Chondrocyte (in vitro differentiated cells): ENCODE measurements around the gene KLHL33. TPM values are rescaled to one million over a fixed set of nuclear protein-coding genes. Genes with fewer than 3 reads are reported as not detected.

ENCODE experiments used
- DNase-seq: peaks from one replicate; pipeline ENCODE4 v3.0.0; 2021; ENCODE audit warnings: mixed read lengths, low spot score
- H3K27ac Mint-ChIP-seq: one replicate; pipeline ENCODE4 v1.8.0; 2021; ENCODE audit warnings: mild to moderate bottlenecking, moderate library complexity, mixed read lengths; ENCODE audit not compliant: unreplicated experiment
- H3K27me3 Mint-ChIP-seq: 2 replicates; pipeline ENCODE4 v1.8.0; 2021; ENCODE audit warnings: low read depth, mixed read lengths
- H3K36me3 Mint-ChIP-seq: 2 replicates; pipeline ENCODE4 v1.8.0; 2021; ENCODE audit warnings: low read depth, mixed read lengths
- H3K4me1 Mint-ChIP-seq: 2 replicates; pipeline ENCODE4 v1.8.0; 2021; ENCODE audit warnings: low read depth, mild to moderate bottlenecking, mixed read lengths
- H3K4me3 Mint-ChIP-seq: one replicate; pipeline ENCODE4 v1.8.0; 2021; ENCODE audit warnings: mild to moderate bottlenecking, moderate library complexity, mixed read lengths; ENCODE audit not compliant: unreplicated experiment
- H3K9me3 Mint-ChIP-seq: 2 replicates; pipeline ENCODE4 v1.8.0; 2021; ENCODE audit warnings: low read depth, mixed read lengths
- total RNA-seq: library from RNA; stranded (reverse); gene quantifications from 3 replicates; pipeline ENCODE4 v1.2.1, GENCODE V29; 2021
- TF ChIP-seq, protein P1 (sequence below): fragments of 200-600 bp; sonication (generic); IDR thresholded peaks from 2 replicates; pipeline ENCODE4 v1.5.0; 2021; ENCODE audit warnings: antibody characterized with exemption, mild to moderate bottlenecking, moderate library complexity

The KLHL33 gene
- total RNA-seq, 1 donor from 2014 or later, result not detected

DNA sequence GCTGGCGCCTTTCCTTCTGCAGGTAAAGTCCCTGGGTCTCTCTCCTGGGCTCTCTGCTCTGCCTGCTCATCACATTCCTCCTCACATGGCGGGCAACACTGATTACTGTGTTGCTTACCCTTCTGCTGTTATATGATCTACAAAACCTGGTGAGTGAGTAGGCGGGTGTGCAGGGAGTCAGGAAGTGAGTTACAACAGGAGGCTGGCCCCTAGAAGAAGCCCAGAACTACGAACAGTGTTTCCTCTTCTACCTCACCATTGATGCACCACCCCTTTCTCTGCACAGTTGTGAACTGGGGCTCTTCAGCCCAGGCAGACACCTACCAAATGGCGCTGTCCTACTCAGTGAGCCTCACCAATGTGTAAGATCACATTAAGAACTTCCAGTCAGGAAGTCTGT, 4.9 kb upstream of the KLHL33 start:
- H3K36me3 Mint-ChIP-seq, result no peaks in the 10 kb centered on the region
- TF ChIP-seq, protein P1, sequence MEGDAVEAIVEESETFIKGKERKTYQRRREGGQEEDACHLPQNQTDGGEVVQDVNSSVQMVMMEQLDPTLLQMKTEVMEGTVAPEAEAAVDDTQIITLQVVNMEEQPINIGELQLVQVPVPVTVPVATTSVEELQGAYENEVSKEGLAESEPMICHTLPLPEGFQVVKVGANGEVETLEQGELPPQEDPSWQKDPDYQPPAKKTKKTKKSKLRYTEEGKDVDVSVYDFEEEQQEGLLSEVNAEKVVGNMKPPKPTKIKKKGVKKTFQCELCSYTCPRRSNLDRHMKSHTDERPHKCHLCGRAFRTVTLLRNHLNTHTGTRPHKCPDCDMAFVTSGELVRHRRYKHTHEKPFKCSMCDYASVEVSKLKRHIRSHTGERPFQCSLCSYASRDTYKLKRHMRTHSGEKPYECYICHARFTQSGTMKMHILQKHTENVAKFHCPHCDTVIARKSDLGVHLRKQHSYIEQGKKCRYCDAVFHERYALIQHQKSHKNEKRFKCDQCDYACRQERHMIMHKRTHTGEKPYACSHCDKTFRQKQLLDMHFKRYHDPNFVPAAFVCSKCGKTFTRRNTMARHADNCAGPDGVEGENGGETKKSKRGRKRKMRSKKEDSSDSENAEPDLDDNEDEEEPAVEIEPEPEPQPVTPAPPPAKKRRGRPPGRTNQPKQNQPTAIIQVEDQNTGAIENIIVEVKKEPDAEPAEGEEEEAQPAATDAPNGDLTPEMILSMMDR, result no peak
- no peaks in the 10 kb centered on the region for H3K9me3 Mint-ChIP-seq
- H3K4me3 Mint-ChIP-seq, result no peak overlapping the region
- DNase-seq, result no peak
- no peak overlapping the region for H3K27ac Mint-ChIP-seq
- H3K27me3 Mint-ChIP-seq, result peaks cover 2% of the 10 kb centered on the region
- peaks cover 10% of the 10 kb centered on the region for H3K4me1 Mint-ChIP-seq

DNA sequence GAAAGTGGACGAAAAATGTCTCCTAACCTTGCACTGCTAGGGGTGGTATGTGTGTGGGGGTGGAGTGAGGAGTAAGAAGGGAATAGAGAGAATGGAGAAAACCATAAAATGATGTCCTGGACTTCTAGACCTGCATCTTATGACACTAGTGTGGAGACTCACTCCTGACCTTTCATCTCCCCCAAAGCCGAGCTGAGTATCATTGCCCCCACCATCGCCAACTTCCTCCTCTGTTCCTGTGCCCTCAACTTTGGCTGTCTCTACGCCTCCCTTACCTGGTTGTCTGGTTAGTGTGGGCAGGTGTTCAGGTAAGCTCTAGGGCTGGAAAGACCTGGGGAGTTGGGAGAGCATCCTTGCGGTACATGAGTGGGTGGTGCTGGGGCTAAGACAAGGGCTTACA, 4.5 kb upstream of the KLHL33 start:
- H3K4me1 Mint-ChIP-seq, result peaks cover 10% of the 10 kb centered on the region
- H3K27me3 Mint-ChIP-seq, result peaks cover 2% of the 10 kb centered on the region
- no peaks in the 10 kb centered on the region for H3K36me3 Mint-ChIP-seq
- no peak overlapping the region for H3K4me3 Mint-ChIP-seq
- DNase-seq, result no peak
- no peak overlapping the region for H3K27ac Mint-ChIP-seq
- no peaks in the 10 kb centered on the region for H3K9me3 Mint-ChIP-seq
- TF ChIP-seq, protein P1, result no peak

DNA sequence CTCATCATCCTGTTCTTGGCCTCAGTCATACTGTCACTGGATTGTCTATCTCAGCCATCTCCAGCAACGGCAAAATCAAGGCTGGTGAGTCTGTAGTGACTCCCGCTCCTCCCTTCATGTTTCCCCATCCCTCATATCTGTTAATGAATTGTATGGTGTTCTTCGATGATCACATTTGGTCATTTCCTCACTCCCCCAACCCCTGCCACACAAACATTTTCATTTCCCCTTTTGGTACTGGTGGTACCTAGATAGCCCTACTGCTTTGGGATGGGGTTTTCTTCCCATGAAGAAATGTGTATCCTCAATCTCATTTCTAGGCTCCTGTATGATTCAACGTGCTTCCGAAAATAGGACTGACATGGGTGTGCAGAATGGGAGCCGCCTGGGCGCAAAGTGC, 2.7 kb upstream of the KLHL33 start:
- H3K9me3 Mint-ChIP-seq, result no peaks in the 10 kb centered on the region
- no peak overlapping the region for H3K4me3 Mint-ChIP-seq
- peaks cover 2% of the 10 kb centered on the region for H3K27me3 Mint-ChIP-seq
- TF ChIP-seq, protein P1, result no peak
- DNase-seq, result no peak
- no peaks in the 10 kb centered on the region for H3K36me3 Mint-ChIP-seq
- H3K4me1 Mint-ChIP-seq, result peaks cover 10% of the 10 kb centered on the region
- H3K27ac Mint-ChIP-seq, result no peak overlapping the region

DNA sequence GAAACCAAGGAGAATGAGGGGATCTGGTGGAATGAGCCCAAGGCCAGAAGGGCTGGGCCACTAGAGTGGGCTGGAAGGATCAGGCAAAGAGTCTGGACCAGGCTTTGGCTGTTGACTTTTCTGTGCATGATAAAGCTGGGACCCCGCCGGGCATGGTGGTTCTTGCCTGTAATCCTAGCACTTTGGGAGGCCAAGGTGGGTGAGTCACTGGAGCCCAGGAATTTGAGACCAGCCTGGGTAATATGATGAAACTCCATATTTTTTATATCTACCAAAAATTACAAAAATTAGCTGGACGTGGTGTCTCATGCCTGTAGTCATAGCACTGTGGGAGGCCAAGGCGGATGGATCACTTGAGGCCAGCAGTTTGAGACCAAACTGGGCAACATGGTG, 393 bp upstream of the KLHL33 start:
- no peak overlapping the region for H3K4me3 Mint-ChIP-seq
- TF ChIP-seq, protein P1, result no peak
- no peaks in the 10 kb centered on the region for H3K9me3 Mint-ChIP-seq
- peaks cover 10% of the 10 kb centered on the region for H3K4me1 Mint-ChIP-seq
- H3K27ac Mint-ChIP-seq, result peak overlapping the region; percentile 57
- peaks cover 2% of the 10 kb centered on the region for H3K27me3 Mint-ChIP-seq
- DNase-seq, result no peak
- H3K36me3 Mint-ChIP-seq, result no peaks in the 10 kb centered on the region

DNA sequence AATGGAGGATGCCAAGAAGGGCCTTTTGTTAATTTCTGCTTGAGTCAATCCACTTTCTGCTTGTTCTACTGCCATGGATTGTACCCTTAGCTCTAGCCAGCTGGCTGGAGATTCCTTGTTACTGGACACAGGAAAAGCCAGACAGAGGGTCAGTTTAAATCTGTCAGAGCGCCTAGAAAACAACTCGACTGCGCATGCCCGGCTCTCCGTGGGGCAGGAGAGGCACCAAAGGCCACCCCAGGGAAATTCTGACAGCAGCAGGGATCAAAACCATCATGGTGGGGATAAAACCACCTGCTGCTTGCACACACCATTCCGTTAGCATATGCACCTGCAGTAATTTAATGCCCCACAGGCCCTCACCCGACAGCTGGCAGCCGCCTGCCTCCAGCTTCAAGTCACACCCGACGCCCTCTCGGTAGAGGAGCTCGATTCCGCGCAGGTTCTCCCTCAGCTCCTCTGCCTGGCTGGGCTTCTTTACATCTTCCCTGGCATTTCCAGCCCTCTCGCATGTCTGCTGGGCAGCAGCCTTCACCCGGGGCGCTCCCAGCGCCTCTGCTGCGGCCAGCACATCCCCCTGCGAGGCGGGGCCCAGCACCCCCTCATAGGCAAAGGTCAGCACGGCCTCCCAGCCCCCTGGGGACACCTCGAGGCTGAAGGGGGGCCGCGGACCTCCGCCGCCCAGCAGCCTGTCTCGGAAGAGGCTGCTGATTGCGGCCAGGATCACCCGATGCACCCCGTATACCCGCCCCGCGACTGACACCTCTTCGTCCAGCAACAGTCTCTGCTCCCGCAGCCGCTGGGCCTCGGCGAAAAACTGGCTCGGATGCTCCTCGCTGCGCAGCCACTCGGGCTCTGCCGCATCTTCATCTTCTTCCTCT, 1.0 kb downstream of the KLHL33 start:
- H3K27me3 Mint-ChIP-seq, result peaks cover under 1% of the 10 kb centered on the region
- H3K9me3 Mint-ChIP-seq, result no peaks in the 10 kb centered on the region
- no peak overlapping the region for H3K4me3 Mint-ChIP-seq
- TF ChIP-seq, protein P1, result no peak
- no peak overlapping the region for H3K27ac Mint-ChIP-seq
- peaks cover 10% of the 10 kb centered on the region for H3K4me1 Mint-ChIP-seq
- no peaks in the 10 kb centered on the region for H3K36me3 Mint-ChIP-seq
- no peak for DNase-seq
